Measurements from ENCODE around the gene PGA5.
A peak's percentile ranks its signal among the peaks of the same experiment; 100 is the strongest.

PGA5 gene

GRCh38 chr11:61268588-61269250, 27.7 kb downstream of the PGA5 start:
- no peak for DNase-seq

DNA sequence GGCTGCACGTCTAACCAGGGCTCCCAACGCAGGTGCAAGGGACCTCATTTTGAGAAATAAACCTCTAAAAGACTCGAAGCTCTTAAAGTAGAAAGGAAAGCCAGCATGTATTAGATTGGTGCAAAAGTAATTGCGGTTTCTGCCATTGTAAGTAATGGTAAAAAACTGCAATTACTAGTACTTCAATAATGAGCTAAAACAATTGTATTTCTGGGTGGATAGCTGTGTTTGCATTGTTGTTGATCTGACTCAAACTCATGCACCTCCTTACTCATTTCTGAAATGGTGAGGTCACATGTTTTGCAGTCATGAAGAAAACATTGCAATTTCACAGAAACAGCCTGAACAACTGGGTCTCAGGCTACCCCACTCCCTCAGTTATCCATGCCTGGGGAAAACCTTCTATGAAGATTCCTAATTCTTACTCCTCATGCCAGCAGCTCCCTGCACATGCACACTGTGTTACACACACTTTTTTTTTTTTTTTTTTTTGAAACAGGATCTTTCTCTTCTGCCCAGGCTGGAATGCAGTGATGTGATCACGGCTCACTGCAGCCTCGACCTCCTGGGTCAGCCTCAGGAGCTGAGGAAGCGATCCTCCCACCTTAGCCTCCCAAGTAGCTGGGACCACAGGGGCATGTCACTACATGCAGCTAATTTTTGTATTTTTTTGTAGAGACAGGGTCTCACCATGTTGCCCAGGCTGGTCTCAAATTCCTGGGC, 29.5 kb downstream of the PGA5 start:
- DNase-seq, result no peak

DNA sequence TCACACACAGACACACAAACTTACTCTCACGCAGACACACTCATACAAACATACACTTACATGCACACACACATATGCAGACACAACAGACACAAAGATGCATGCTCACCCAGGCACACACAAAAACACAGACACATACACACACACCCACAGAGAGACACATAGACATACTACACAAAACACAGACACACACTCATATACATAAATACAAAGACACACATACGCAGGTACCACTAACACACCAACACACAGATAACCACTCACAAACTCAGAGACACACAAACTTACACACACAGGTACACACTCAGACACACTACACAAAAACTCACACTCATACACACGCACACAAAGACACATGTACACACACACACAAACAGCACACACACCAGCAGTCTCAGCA, 31.8 kb downstream of the PGA5 start:
- no peak for DNase-seq

DNA sequence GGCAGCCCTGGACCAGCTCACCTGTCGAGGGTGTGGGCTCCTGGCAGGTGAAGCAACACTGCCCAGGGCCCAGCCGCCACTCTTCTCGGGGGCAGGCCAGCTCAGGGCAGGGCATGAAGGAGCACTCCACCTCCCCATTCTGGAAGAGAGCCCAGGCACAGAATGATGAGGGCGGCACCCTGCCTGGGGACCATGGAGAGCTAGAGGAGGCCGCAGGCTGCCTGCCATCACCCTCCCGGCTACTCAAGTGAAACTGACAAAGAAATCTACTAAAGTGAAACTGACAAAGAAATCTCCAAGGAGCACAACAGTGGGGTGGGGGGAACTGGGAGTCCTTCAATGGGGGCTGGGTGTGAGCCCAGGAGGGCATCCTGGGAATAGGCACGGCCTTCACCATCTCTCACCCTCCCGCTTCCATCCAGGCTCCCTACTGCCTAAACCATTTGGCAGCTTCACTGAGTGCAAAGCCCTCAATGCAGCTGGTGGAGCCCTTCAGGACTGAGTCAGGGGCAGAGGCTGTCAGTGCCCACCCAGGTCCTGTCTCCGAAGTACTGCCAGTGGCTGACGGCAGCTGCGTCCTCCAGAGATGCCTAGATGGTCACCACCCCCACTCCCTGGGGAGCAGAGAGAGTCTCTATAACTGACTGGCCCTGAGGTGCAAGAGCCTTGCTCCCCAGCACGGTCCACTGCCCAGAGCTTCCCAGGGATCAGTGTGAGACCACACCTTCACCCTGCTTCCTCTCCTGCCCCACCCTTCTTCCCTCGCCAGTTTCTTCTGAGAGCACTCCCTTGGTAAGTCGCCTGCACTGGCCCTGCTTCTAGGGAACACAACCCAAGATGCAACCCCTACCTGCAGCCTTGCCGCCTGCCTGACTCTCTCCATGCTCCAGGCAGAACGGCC, 32.5 kb downstream of the PGA5 start:
- DNase-seq, result no peak

- no peak for DNase-seq
Observed at GRCh38 chr11:61274084-61274483, 33.1 kb downstream of the PGA5 start.

GRCh38 chr11:61275191-61275590, 34.2 kb downstream of the PGA5 start:
- no peak for DNase-seq

DNA sequence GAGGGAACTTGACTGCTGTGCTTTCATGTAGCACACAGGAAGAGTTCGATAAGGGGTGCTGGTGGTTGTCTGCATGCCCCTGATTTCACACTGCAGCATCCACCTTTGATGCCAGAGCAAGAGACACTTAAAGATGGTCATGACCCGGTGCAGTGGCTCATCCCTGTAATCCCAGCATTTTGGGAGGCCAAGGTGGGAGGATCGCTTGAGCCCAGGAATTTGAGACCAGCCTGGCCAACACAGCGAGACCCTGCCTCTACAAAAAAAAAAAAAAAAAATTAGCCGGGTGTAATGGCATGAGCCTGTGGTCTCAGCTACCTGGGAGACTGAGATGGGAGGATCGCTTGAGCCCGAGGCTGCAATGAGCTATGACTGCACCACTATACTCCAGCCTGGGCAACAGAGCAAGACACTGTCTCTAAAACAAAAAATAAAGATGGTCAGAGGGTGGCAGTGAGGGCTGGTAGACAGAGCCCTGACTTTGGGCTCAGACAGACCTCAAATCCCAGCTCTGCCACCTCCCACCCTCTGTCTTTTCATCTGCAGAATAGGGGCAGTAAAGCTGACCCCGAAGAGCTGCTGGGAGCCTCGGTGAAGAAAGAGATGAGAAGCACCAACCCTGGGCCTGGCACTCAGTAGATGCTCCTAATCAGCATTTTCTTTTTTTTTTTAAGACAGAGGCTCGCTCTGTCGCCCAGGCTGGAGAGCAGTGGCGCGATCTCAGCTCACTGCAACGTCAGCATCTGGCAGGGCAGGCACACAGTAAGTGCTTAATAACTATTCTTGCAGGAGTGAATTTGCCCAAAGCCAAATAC, 36.4 kb downstream of the PGA5 start:
- no peak for DNase-seq

DNA sequence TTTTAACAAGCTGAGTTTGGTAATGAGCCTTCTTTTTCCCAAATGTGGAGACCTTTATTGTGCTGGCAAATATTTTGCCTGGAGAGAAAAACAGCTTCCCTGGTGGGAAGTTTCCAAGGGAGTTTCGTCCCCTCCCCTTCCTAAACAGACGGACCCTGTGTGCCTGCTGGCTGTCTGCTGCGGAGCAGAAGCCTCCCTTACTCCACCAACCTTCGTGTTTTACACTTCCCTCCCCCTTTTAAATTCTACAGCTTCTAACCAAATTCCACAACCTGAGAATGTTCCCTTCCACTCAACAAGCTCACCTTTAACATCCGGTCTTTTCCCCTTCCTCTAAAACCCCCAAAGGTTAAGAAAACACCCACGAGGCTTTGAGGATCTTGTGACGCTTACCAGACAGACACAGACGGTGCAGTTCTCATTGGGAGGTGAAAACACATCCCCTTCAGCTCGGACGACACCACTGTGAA, 37.1 kb downstream of the PGA5 start:
- DNase-seq, result no peak

GRCh38 chr11:61279934-61280659, 39.1 kb downstream of the PGA5 start:
- no peak for DNase-seq

- no peak for DNase-seq
Observed at GRCh38 chr11:61280883-61281580, 40.1 kb downstream of the PGA5 start.

- peak; percentile 20 for DNase-seq
Observed at GRCh38 chr11:61281581-61282250, 40.7 kb downstream of the PGA5 start.

DNA sequence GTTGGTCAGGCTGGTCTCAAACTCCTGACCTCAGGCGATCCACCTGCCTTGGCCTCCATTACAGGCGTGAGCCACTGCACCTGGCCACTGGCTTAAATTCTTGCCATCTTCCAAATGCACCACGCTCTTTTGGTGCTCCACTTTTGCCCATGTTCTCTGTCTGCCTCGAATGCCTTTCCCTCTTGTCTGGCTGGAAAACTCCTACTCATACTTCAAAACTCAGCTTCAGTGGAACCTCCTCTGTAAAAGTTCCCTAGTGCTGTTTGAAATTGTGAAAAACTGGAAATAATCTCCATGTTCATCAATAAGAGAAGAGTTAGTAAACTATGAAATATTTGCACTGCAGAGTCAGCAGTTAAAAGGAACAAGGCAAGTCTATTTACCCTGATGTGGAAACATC, 42.6 kb downstream of the PGA5 start:
- DNase-seq, result no peak

DNA sequence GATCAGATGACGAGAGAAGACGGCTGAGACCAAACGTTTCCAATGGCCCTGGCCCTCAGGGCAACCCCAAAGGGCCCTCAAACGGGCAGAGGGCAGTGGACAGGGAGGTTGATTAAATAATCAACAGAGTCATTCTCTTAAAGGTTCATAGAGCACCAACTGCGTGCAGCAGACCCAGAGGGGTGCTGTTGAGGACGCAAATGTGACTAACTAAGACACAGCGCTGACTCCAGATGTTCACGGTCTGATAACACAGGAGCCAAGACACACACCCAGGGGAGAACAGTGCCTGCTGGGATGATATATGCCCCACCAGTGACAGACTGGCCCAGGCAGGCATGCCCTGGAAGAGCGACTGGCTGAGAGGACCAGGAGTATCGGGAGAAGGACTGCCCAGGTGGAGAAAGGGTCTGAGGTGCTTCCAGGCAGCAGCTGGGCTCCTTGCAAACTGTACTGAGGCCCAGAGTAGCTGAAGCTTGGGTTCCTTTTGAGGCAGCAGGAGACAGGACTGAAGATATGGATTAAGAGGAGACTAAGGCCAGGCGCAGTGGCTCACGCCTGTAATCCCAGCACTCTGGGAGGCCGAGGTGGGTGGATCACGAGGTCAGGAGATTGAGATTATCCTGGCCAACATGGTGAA, 46.5 kb downstream of the PGA5 start:
- DNase-seq, result no peak

DNA sequence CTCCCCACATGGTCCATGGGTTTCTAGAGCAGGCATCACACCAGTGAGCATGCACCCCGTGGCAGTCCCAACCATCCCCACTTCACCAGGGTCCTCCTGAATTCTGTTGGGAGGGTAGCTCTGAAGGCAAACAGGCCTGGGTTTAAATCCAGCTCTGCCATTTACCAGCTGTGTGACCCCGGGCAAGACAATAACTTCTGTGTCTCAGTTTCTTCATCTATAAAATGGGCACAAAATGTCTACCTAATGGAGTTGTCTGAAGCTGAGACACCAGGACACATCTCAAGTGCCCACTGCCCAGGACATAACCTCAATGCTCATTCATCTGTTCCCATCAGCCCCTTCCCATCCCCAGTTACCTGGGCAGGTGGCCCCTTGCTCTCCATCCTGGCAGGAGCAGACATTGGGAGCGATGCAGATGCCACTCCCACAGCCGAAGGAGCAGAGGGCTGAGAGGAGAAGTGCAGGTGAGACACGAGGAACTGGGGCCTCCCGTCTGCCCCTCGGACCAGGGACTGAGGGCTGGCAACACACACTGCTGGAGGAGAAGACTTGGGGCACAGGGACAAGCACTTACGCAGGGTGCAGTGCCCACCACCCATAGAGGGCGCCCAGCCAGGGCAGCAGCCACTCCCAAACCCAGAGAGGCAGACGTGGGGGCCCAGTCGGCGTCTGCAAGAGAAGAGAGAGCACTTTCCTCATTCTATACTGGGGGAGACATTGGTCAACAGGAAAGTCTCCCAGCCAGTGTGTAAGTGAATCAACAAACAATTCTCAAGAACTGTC, 50.1 kb downstream of the PGA5 start:
- no peak for DNase-seq

DNA sequence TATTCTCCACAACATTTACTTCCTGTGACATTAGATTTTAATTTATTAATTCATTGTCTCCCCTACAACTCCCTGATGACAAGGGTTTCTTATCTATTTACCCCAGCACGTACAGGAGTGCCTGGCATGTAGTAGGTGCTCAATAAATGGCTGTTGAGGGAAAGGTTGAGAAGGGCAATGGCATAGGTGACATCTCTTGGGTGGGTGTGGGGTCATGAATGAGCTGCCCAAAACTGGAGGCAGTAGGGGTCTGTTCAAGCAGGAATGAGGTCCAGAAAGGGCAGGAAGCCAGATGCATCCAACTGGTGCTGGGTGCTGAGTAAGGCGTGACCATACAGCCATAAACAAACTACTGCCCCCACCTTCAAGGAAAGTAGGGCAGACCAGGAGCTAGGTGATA, 51.4 kb downstream of the PGA5 start:
- DNase-seq, result no peak

DNA sequence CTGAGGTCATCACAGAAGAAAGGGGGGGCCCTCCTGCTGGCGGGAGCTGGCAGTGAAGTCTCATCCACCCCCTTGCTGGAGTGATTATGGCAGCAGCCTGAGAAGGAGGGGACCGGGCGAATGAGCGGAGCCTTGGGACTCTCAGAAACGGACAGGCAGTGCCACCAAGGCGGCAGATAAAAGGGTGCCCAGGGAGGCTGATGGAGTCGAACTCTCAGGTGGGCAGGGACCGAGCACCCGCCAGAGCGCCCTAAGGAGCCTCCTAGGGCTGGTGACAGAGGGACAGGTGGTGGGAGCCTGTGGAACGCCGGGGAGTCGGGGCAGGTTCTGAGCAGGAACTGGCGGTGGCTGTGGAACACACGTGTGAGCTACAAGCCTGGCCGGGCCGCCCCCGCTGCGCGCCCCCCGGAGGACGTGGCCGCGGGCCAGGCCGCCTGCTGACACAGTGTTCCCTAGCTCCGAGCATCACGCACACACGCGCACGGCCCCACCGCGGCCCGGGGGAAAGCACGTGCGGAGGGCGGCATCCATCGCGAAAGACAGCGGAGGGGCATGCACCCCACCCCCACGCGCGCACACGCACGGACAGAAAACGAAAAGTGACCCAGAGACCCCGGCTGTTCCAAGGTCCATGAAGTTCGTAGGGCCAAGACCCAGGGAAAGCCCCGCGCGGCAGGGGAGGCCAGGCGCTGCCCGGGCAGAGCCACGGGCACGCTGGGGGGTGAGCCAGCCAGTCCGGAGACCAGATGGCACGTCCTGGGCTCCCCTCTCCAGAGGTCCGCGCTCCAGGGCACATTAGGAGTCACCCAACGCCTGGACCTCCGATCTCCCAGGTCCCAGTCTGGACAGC, 53.1 kb downstream of the PGA5 start:
- peak; percentile 50 for DNase-seq

DNA sequence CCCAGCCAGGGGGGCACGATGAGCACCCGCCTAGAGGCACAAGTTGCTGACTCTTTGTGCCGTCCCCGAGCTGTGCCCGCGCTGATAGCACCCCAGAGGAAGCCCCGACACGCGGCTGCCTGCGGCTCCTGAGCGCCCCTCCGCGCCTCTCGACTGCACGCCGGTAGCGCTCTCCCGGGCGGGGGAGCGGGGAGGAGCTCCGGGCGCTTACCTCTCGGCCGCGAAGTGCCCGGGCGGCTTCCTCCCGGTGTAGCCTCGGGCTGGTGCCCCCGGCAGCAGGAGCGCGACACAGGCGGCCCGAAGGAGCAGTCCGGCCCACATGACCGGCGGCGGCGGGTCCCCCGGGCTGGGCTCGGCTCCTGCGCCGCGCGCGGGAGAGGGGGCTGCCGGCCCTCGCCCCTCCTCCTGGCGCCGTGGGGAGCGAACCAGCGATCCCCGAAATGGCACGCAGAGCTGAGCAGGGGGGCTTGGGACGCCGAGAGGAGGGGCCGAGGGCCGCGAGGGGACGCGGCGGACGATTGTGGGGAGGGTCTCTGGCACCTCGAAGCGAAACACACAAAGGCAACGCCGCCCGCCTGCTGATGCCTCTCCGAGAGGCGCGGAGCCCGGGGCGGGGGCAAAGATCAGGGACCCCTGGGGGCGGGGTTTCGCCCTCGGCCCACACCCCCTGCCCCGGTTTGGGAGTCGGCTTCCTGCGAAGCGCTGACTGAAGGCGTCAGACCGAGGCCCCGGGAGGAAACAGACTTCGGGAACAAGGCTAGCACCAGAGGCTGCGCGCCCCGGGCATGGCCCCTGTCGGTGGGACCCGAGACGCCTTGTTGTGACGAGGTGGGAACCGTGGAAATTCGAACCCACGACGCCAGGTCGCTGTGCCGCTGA, 54.0 kb downstream of the PGA5 start, which contains the start of gene VWCE:
VWCE (minus strand) TSS at position 600 of the 879 bp plus-strand sequence; CDS start at position 321, 279 bp downstream.
- DNase-seq, result peak; percentile 71

All from stimulated activated CD4-positive, alpha-beta T cell treated with anti-CD3 and anti-CD28 coated beads, Interleukin-12 subunit alpha, Interleukin-12 subunit beta, amount 100 ng/mL, for 4 hours (primary cell).